ENCODE data around the gene RASAL2. TPM values are rescaled to one million over a fixed set of nuclear protein-coding genes. Genes with fewer than 3 reads are reported as not detected.

Gene RASAL2
- total RNA-seq, 1 experiment from 2014 or later = 22.2 TPM

GRCh38 chr1:178308438-178308837, 214.5 kb downstream of the RASAL2 start:
- Histone ChIP-seq H3K14ac (ENCODE audit: insufficient read depth, low read length) (no peak overlapping the region), H3K9ac (ENCODE audit: extremely low read depth, insufficient read length, low read length) (no peak overlapping the region), H4K8ac (replicated peaks; ENCODE audit: insufficient read length, low read depth, low read length) (no peak overlapping the region), H3K4ac (ENCODE audit: low read depth, low read length) (no peak overlapping the region), H3K4me2 (ENCODE audit: insufficient read depth, insufficient read length, low read length) (no peak overlapping the region), H2BK120ac (ENCODE audit: low read depth, low read length, poor library complexity, severe bottlenecking) (no peak overlapping the region), H3K23me2 (ENCODE audit: insufficient read length, low read depth, low read length, poor library complexity, severe bottlenecking) (no peaks in the 10 kb centered on the region), H3K27me3 (ENCODE audit: insufficient read depth, low read length) (no peaks in the 10 kb centered on the region), H3K9me3 (ENCODE audit: control insufficient read depth, low read depth, low read length) (no peaks in the 10 kb centered on the region), H2BK20ac (ENCODE audit: low read depth, low read length, poor library complexity, severe bottlenecking) (no peak overlapping the region), H3K23ac (ENCODE audit: insufficient read length, low read depth, low read length) (no peak overlapping the region), H4K91ac (ENCODE audit: insufficient read length, low read depth, low read length) (no peak overlapping the region), H2BK5ac (ENCODE audit: insufficient read length, low read length) (no peak overlapping the region), H3K56ac (ENCODE audit: insufficient read length, low read depth, low read length) (no peak overlapping the region), H2AK5ac (ENCODE audit: insufficient read length, low read length) (no peak overlapping the region), H4K5ac (ENCODE audit: insufficient read length, low read depth, low read length) (no peak overlapping the region), H3K4me1 (ENCODE audit: insufficient read depth, low read length) (no peaks in the 10 kb centered on the region; the same call in 1 of the 2 replicates), H3K79me2 (ENCODE audit: insufficient read depth, low read length) (peaks cover 3% of the 10 kb centered on the region), H3K79me1 (ENCODE audit: insufficient read depth, low read depth, low read length, poor library complexity, severe bottlenecking) (peaks cover 3% of the 10 kb centered on the region), H2BK15ac (ENCODE audit: low read depth, low read length) (no peak overlapping the region), H2AFZ (ENCODE audit: low read length) (no peak overlapping the region), H3T11ph (ENCODE audit: low read length) (no peak overlapping the region), H3K27ac (ENCODE audit: insufficient read length, low read depth, low read length) (no peak overlapping the region), H4K20me1 (ENCODE audit: control insufficient read depth, insufficient read depth, insufficient read length) (no peaks in the 10 kb centered on the region), H3K18ac (ENCODE audit: insufficient read length, low read depth, low read length) (no peak overlapping the region), H2BK12ac (ENCODE audit: insufficient read length, low read depth, low read length) (no peak overlapping the region)
- H3K4me1 Mint-ChIP-seq = peaks cover 12 to 15% of the 10 kb centered on the region in 2 experiments
- H3K9me3 Mint-ChIP-seq = no peaks in the 10 kb centered on the region; a peak in 1 of 5 replicates
- H3K4me3 Mint-ChIP-seq = no peak overlapping the region
- H3K36me3 Mint-ChIP-seq (ENCODE audit: insufficient read depth in 1 of 3, low read depth in 3 of 3) = peaks cover 3 to 5% (median 3%) of the 10 kb centered on the region in 3 experiments; a peak in 5 of 7 replicates
- H3K27me3 Mint-ChIP-seq (ENCODE audit: low read depth) = no peaks in the 10 kb centered on the region
- TF ChIP-seq CTCF (conservative IDR thresholded peaks at IDR 0.05) = no peak
- no peak for DNase-seq
- H3K27ac Mint-ChIP-seq = no peak overlapping the region
